DND-41 (cell line): ENCODE data around the gene ICA1.
"Not testable (repeated sequence)": the region's sequence is repeated elsewhere in the genome, so short reads cannot be mapped to it uniquely, and the experiment has no call there.

Experiments
- EZH2 ChIP-seq: IDR thresholded peaks from 3 replicates; pipeline ENCODE4 v1.6.1; 2012; ENCODE audit warnings: borderline replicate concordance, low read depth, mild to moderate bottlenecking, moderate library complexity, low read length, inconsistent platforms; ENCODE audit not compliant: severe bottlenecking
- TF ChIP-seq, protein P1 (sequence below): IDR thresholded peaks from 2 replicates; pipeline ENCODE4 v1.5.1; 2012; ENCODE audit warnings: borderline replicate concordance, low read length, moderate library complexity, mild to moderate bottlenecking; ENCODE audit not compliant: poor library complexity, severe bottlenecking; ENCODE audit errors: extremely low read depth

DNA sequence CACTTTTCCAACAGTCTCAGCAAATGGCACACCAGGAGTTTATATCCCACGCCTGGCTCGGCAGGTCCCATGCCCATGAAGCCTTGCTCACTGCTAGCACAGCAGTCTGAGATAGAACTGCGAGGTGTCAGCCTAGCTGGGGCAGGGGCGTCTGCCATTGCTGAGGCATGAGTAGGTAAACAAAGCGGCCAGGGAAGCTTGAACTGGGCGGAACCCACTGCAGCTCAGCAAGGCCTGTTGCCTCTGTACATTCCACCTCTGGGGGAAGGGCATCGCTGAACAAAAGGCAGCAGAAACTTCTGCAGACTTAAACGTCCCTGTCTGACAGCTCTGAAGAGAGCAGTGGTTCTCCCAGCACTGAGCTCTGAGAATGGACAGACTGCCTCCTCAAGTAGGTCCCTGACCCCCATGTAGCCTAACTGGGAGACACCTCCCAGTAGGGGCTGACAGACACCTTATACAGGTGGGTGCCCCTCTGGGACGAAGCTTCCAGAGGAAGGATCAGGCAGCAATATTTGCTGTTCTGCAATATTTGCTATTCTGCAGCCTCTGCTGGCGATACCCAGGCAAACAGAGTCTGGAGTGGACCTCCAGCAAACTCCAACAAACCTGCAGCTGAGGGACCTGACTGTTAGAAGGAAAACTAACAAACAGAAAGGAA lies 22.1 kb downstream of the ICA1 start:
- TF ChIP-seq, protein P1, sequence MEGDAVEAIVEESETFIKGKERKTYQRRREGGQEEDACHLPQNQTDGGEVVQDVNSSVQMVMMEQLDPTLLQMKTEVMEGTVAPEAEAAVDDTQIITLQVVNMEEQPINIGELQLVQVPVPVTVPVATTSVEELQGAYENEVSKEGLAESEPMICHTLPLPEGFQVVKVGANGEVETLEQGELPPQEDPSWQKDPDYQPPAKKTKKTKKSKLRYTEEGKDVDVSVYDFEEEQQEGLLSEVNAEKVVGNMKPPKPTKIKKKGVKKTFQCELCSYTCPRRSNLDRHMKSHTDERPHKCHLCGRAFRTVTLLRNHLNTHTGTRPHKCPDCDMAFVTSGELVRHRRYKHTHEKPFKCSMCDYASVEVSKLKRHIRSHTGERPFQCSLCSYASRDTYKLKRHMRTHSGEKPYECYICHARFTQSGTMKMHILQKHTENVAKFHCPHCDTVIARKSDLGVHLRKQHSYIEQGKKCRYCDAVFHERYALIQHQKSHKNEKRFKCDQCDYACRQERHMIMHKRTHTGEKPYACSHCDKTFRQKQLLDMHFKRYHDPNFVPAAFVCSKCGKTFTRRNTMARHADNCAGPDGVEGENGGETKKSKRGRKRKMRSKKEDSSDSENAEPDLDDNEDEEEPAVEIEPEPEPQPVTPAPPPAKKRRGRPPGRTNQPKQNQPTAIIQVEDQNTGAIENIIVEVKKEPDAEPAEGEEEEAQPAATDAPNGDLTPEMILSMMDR = not testable (repeated sequence)
- not testable (repeated sequence) for TF ChIP-seq EZH2
